Thyroid gland (tissue), 4 donors: ENCODE results near the gene B3GNT8.

ENCODE experiments used
- POLR2A ChIP-seq, 2 donors: fragments of 450-650 bp; IDR thresholded peaks; one replicate each; pipeline ENCODE4 v1.6.1; 2017; ENCODE audit warnings: antibody characterized with exemption in 2 of 2, mild to moderate bottlenecking in 2 of 2, moderate library complexity in 1 of 2
- TF ChIP-seq, protein P1 (sequence below), 6 experiments: fragments of 200-600 bp in 3 of 6; fragments of 450-650 bp in 3 of 6; sonication (generic) in 3 of 6; IDR thresholded peaks; one replicate each; pipeline ENCODE4 v1.5.1; 2016 to 2019; ENCODE audit warnings: antibody characterized with exemption in 6 of 6, mild to moderate bottlenecking in 2 of 6, inconsistent platforms in 1 of 6, moderate library complexity in 1 of 6

DNA sequence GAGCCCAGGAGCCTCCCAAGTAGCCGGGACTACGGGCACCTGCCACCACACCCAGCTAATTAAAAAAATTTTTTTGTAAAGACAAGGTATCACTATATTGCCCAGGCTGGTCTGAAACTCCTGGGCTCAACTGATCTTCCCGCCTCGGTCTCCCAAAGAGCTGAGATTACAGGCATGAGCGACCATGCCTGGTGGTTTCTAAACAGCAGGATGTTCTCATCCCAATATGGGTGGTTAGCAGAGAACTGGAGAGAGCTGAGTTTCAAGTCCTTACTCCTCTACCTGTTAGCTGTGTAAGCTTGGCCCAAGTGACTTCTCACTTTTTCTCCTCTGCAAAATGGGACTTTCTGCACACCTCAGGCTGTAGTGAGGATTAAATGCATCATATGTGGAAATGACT is 42.8 kb downstream of the B3GNT8 start:
- TF ChIP-seq, protein P1, sequence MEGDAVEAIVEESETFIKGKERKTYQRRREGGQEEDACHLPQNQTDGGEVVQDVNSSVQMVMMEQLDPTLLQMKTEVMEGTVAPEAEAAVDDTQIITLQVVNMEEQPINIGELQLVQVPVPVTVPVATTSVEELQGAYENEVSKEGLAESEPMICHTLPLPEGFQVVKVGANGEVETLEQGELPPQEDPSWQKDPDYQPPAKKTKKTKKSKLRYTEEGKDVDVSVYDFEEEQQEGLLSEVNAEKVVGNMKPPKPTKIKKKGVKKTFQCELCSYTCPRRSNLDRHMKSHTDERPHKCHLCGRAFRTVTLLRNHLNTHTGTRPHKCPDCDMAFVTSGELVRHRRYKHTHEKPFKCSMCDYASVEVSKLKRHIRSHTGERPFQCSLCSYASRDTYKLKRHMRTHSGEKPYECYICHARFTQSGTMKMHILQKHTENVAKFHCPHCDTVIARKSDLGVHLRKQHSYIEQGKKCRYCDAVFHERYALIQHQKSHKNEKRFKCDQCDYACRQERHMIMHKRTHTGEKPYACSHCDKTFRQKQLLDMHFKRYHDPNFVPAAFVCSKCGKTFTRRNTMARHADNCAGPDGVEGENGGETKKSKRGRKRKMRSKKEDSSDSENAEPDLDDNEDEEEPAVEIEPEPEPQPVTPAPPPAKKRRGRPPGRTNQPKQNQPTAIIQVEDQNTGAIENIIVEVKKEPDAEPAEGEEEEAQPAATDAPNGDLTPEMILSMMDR (IDR thresholded peaks at IDR 0.05) = no peak
- TF ChIP-seq POLR2A (IDR thresholded peaks at IDR 0.05) = no peak
